MG63 (cell line): Measurements from ENCODE around the gene GSK3B. TPM values are rescaled to one million over a fixed set of nuclear protein-coding genes. Genes with fewer than 3 reads are reported as not detected.

Source experiments
- DNase-seq: peaks from one replicate; pipeline ENCODE4 v3.0.0-alpha.2; 2020
- H3K27me3 ChIP-seq: fragments of 250-450 bp; sonication (Bioruptor Pico); 2 replicates; pipeline ENCODE4 v1.5.1; 2020; ENCODE audit warnings: mild to moderate bottlenecking, moderate library complexity
- H3K36me3 ChIP-seq: fragments of 250-450 bp; sonication (Bioruptor Pico); 2 replicates; pipeline ENCODE4 v1.5.1; 2020; ENCODE audit warnings: mild to moderate bottlenecking, moderate library complexity
- H3K4me3 ChIP-seq: fragments of 250-450 bp; sonication (Bioruptor Pico); 2 replicates; pipeline ENCODE4 v1.5.1; 2020; ENCODE audit warnings: mild to moderate bottlenecking, moderate library complexity
- H3K9me3 ChIP-seq: fragments of 250-450 bp; sonication (Bioruptor Pico); 2 replicates; pipeline ENCODE4 v1.5.1; 2020; ENCODE audit warnings: mild to moderate bottlenecking, moderate library complexity
- total RNA-seq: library from RNA; depleted of rRNA; stranded (reverse); fragments of >200 nt; shearing (Covaris generic); gene quantifications from 2 replicates; pipeline ENCODE4 v1.2.3, GENCODE V29; 2014; ENCODE audit warnings: low replicate concordance

Gene GSK3B
- total RNA-seq, 1 experiment from 2014 or later: 22.2 TPM

DNA sequence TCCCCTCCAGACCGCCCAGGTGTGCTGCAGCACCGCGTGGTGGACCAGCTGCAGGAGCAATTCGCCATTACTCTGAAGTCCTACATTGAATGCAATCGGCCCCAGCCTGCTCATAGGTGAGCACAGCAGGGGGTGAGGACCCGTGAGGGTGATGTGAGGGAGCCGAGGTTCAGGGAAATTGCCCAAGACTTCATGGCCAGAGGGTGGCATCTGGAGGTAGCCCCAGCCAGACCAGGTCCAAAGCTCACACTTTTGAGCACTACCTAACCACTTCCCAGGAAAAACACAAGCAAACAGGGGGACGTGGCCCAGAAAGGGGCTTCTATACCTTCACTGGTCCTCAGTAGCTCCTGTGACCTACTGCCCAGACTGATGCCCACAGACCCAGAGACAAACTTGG is 278.5 kb downstream of the GSK3B start:
- DNase-seq: no peak
- no peaks in the 10 kb centered on the region for H3K27me3 ChIP-seq
- H3K36me3 ChIP-seq: no peaks in the 10 kb centered on the region
- no peak overlapping the region for H3K4me3 ChIP-seq
- no peaks in the 10 kb centered on the region; the same call in 1 of the 2 replicates for H3K9me3 ChIP-seq

DNA sequence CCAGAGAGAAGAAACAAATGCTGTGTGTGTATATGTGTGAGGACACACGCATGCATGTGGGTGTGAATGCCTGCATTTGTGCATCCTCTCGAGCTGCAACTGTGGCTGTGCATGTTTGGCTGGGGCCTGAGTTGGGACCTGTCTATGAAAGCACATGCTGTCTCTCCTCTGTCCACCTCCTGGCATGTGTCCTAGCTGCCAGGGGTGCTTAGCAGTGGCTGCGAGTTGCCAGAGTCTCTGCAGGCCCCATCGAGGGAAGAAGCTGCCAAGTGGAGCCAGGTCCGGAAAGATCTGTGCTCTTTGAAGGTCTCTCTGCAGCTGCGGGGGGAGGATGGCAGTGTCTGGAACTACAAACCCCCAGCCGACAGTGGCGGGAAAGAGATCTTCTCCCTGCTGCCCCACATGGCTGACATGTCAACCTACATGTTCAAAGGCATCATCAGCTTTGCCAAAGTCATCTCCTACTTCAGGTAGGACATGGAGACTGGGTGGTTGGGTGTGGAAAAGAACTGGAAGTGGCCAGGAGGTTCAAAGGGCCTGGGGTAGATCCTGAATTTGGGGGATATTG is 281.7 kb downstream of the GSK3B start:
- Histone ChIP-seq H3K4me3 (no peak overlapping the region), H3K36me3 (no peaks in the 10 kb centered on the region), H3K27me3 (no peaks in the 10 kb centered on the region), H3K9me3 (no peaks in the 10 kb centered on the region)
- no peak for DNase-seq

DNA sequence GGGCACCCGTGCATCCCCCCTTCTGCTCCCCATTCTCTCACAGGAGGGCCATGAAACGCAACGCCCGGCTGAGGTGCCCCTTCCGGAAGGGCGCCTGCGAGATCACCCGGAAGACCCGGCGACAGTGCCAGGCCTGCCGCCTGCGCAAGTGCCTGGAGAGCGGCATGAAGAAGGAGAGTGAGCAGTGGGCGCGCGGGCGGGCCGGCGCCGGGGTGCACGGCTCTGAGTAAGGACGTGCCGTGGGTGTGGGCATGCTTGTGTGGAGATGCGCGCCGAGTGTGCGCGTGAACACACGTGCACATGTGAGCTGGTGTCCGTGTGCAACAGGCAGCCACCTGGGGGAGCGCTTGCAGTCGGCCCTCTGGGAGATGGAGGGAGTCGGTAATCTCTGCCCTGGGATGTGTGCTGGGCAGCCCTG is 284.2 kb downstream of the GSK3B start:
- DNase-seq: peak; percentile 16
- peaks cover 2% of the 10 kb centered on the region for H3K27me3 ChIP-seq
- no peaks in the 10 kb centered on the region for H3K36me3 ChIP-seq
- H3K4me3 ChIP-seq: no peak overlapping the region
- H3K9me3 ChIP-seq: no peaks in the 10 kb centered on the region

DNA sequence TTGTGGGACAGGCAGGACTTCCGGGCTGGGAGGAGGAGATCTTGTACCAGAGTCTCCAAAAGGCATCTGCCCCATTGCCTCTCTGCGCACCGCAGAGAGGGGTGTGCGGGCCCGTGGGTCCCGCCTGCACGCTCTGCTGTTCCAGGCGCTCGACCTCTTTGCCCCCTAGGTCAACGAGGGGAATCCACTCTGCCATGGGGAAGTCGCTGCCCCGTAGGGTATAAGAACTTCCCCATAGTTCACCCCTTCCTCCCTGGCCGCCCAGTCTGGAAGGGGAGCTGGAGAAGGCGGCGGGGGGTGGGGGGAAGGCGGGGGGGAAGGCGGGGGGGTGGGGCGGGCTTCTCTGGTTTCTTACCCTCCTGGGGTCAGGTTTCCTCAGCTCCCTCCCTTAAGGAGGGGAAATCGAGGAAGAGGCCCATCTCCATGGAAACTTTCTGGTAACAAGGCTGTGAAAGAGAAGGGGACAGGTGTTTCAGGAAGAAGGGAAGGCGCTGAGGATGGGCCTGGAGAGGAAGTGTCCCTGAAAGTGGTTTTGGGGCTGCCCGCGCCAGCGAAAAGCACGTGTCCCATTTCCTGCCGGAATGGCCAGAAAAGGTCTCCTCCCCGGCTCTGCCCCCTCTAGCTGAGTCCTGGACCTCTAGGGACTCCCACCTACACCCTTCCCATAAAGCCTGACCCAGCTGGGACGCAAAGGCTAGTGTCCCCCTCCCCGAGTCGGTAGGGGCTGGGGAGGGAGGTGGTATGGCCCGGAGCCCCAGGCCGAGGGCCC is 284.8 kb downstream of the GSK3B start:
- no peak for DNase-seq
- H3K27me3 ChIP-seq: peaks cover 7% of the 10 kb centered on the region

DNA sequence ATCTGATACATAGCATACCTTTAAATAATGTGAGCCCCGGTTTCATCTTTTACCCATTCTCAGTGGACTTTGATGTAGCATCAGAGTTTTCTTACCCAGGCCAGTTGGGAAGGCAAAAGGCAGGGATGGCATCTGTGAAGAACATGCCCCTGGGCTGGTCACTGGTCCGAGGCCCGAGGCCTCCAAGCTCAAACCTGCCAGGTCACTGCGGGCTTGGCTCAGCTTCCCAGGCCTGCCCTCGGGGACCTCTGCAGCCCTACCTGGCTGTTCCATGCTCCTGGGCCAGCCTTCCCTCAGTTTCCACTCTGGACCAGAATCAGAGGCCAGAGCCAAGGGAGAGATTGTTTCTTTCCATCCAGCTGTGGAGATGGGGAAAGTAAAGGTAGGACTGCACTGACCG is 285.4 kb downstream of the GSK3B start:
- no peaks in the 10 kb centered on the region for H3K9me3 ChIP-seq
- DNase-seq: no peak
- no peaks in the 10 kb centered on the region for H3K36me3 ChIP-seq
- no peak overlapping the region for H3K4me3 ChIP-seq
- peaks cover 7% of the 10 kb centered on the region for H3K27me3 ChIP-seq

More for the DNA sequence above, 284.8 kb downstream of the GSK3B start:
- no peaks in the 10 kb centered on the region for H3K36me3 ChIP-seq
- no peak overlapping the region for H3K4me3 ChIP-seq
- no peaks in the 10 kb centered on the region for H3K9me3 ChIP-seq

DNA sequence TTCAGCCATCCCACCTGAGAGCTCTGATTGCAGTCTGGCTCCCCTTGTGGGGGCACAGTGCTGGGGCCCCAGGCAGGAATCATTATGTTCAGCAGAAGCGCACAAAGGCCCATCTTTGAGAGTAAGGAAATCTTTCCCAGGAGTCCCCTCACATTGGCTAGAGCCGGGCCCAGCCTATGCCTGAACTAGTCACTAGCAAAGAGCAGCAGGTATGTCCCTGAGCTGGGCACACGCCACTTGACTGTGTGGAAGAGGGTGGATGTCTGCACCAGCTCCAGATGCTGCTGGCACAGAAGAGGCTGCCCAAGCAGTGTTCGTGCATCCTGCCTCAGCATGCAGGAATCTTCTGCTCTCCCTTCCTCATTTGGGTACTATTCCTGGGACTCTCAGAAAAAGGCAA is 286.0 kb downstream of the GSK3B start:
- Histone ChIP-seq H3K27me3 (peaks cover 7% of the 10 kb centered on the region), H3K4me3 (no peak overlapping the region), H3K9me3 (no peaks in the 10 kb centered on the region), H3K36me3 (no peaks in the 10 kb centered on the region)
- DNase-seq: no peak

DNA sequence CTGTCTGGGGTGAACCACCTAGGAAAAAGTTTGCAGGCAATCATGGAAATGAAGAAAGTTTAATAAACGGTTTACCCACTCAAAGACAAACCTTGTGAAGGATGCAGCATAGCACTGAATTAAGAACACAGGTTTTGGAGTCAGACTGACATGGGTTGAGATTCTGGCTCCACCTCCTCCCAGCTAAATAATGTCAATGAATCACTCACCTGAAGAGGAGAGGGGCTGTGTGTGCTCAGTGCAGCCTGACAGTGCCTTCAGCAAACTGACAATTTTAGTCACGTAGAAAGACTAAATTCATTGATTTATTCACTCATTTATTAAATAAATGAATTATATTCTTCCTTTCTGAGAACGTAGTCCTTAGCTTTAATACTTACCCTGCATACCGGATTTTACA is 293.4 kb downstream of the GSK3B start:
- Histone ChIP-seq H3K9me3 (no peaks in the 10 kb centered on the region), H3K36me3 (no peaks in the 10 kb centered on the region), H3K4me3 (no peak overlapping the region), H3K27me3 (peaks cover 39% of the 10 kb centered on the region)
- no peak for DNase-seq

DNA sequence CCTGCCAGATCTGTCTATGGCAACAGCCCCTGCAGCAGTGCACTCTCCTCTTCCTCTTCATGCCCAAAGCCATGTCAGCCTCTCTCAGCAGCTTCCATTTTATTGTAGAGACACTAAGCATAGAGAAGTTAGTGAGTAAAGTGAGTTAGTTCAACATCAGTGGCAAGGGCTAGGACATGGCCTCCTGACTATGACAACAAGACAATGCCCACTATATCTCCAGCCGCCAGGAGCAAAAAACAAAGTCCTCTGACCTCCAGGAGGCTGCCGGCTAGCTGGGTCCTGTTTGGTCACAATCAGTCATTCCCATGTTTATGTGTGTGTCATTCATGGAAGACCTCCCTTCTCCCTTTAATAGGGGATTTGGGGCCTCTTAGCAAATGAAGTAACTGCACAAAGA is 297.5 kb downstream of the GSK3B start:
- DNase-seq: no peak
- Histone ChIP-seq H3K36me3 (no peaks in the 10 kb centered on the region), H3K9me3 (no peaks in the 10 kb centered on the region), H3K27me3 (peaks cover 31% of the 10 kb centered on the region), H3K4me3 (no peak overlapping the region)

DNA sequence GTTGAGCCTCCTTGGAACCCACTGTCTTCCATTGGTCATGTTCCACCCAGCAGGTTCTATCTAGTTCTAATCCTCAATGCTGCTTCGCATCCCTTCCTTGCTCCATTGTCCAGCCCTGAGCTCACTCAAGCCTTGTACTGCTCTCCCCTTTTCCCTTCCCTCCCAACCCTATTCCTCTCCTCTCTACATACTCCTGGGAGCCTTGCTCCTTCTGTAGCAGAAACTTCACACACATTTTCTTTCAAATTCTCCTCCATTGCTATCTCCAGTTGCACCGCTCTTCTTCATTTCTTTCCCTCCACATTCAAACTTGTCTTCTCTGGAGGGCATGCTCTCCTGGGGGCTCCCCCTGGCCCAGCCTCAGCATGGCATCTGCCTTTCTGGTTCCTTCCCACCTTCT is 297.9 kb downstream of the GSK3B start:
- Histone ChIP-seq H3K27me3 (peaks cover 31% of the 10 kb centered on the region), H3K9me3 (no peaks in the 10 kb centered on the region), H3K36me3 (no peaks in the 10 kb centered on the region), H3K4me3 (no peak overlapping the region)
- DNase-seq: no peak

DNA sequence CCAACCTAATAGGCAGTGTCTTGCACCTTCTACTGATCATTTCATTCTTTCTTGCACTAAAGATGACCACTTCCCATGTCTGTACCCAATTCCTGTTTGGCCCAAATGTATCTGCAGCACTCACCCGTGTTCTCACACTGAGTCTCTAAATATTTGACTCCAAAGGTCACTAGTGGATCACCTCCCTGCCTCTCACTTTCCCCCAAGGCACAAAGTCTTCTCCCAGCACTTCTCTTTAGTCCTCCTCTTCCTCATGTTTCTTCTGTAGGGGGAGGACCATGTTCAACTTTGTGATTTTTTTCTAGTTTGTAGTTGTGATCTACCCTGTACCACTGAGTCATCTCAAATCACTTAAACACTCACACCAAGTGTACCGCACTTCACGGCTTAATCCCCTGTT is 298.4 kb downstream of the GSK3B start:
- H3K4me3 ChIP-seq: no peak overlapping the region
- peaks cover 29% of the 10 kb centered on the region for H3K27me3 ChIP-seq
- DNase-seq: no peak
- no peaks in the 10 kb centered on the region for H3K36me3 ChIP-seq
- H3K9me3 ChIP-seq: no peaks in the 10 kb centered on the region

DNA sequence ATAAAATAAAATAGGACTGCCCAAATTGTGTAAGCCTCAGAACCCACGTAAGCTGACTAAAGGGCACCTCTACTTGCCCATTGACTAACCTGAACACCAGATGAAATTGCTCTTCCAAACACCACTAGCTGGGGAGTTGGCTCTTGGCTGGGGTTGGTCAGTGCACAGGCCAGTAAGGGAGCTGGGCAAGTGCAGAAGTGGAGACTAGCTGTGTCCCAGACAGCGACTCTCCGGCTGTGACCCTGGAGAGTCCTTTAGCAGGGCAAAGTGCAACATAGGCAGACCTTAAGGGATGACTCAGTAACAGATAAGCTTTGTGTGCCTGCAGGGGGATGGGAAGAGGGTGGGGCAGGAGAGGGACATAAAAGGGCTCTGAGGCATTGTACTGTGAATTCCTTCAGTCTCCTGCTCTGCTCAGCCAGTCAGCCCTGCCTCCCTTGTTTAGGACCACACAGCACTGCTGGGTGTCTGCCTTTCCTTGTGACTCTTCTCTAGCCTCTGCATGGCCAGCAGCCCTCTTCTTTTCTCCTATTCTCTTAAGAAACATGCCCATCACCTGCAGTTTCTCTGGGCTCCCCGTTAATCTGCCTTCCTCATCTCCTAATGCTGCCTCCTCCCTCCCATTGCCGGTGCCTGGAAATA is 299.2 kb downstream of the GSK3B start:
- peaks cover 22% of the 10 kb centered on the region for H3K27me3 ChIP-seq
- no peak overlapping the region for H3K4me3 ChIP-seq
- 0 out of 2 replicates have a peak, but pooled peaks cover 2% of the 10 kb centered on the region for H3K9me3 ChIP-seq
- H3K36me3 ChIP-seq: no peaks in the 10 kb centered on the region
- peak; percentile 28 for DNase-seq

DNA sequence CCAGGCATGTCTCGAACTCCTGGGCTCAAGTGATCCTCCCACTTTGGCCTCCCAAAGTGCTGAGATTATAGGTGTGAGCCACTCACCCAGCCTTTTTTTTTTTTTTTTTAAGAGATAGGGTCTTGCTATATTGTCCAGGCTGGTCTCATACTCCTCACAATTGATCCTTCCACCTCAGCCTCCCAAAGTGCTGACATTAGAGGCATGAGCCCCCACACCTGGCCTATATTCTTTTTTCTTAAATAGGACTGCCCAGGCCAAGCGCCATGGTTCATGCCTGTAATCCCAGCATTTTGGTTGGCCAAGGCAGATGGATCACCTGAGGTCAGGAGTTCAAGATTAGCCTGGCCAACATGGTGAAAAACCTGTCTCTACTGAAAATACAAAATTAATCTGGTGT is 299.8 kb downstream of the GSK3B start:
- 0 out of 2 replicates have a peak, but pooled peaks cover 4% of the 10 kb centered on the region for H3K9me3 ChIP-seq
- DNase-seq: no peak
- H3K4me3 ChIP-seq: no peak overlapping the region
- H3K27me3 ChIP-seq: peaks cover 16% of the 10 kb centered on the region
- no peaks in the 10 kb centered on the region for H3K36me3 ChIP-seq

DNA sequence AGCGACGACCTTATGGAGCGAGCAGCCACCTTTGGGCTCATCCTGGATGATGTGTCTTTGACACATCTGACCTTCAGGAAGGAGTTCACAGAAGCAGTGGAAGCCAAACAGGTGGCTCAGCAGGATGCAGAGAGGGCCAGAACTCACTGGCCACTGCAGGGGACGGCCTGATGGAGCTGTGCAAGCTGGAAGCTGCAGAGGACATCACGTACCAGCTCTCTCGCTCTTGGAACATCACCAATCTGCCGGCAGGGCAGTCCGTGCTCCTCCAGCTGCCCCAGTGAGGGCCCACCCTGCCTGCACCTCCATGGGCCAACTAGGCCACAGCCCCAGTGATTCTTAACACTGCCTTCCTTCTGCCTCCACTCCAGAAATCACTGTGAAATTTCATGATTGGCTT is 302.0 kb downstream of the GSK3B start:
- no peak for DNase-seq
- Histone ChIP-seq H3K9me3 (0 out of 2 replicates have a peak, but pooled peaks cover 4% of the 10 kb centered on the region), H3K36me3 (no peaks in the 10 kb centered on the region), H3K27me3 (peaks cover 2% of the 10 kb centered on the region), H3K4me3 (no peak overlapping the region)

DNA sequence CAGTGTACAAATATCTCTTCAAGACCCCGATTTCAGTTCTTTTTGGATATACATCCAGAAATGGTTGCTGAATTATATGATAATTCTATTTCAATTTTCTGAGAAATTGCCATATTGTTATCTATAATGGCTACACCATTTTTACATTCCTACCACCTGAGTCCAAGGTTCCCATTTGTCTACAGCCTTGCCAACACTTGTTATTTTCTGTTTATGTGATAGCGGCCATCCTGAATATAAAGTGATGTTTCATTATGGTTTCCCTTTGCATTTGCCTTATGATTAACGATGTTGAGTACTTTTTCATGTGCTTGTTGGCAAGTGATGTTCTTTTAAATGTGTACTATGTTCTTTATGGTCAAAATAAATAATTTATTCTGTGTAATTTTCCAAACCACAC is 303.9 kb downstream of the GSK3B start:
- H3K36me3 ChIP-seq: no peaks in the 10 kb centered on the region
- H3K27me3 ChIP-seq: no peaks in the 10 kb centered on the region; the same call in 1 of the 2 replicates
- 0 out of 2 replicates have a peak, but pooled peaks cover 4% of the 10 kb centered on the region for H3K9me3 ChIP-seq
- DNase-seq: no peak
- no peak overlapping the region for H3K4me3 ChIP-seq

DNA sequence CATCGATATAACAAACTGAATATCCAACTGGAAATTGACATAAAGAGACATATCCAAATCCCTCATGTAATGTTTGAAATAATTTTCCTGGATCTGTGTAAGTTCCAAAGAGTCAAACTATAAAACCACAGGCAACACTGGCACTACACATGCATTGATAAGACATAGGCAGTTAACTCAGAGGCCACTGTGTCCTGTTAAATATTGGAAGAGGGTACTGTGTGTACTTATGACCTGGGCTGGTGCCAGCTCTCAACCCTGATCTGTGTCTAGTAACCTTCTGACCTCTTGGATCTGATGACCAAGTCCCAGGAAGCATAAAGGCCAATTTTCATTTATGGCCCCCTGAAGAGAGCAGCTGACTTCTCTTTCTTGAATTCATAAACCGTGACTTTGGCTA is 307.8 kb downstream of the GSK3B start:
- H3K4me3 ChIP-seq: no peak overlapping the region
- no peaks in the 10 kb centered on the region; the same call in 1 of the 2 replicates for H3K27me3 ChIP-seq
- H3K9me3 ChIP-seq: 0 out of 2 replicates have a peak, but pooled peaks cover 4% of the 10 kb centered on the region
- DNase-seq: no peak
- H3K36me3 ChIP-seq: no peaks in the 10 kb centered on the region

DNA sequence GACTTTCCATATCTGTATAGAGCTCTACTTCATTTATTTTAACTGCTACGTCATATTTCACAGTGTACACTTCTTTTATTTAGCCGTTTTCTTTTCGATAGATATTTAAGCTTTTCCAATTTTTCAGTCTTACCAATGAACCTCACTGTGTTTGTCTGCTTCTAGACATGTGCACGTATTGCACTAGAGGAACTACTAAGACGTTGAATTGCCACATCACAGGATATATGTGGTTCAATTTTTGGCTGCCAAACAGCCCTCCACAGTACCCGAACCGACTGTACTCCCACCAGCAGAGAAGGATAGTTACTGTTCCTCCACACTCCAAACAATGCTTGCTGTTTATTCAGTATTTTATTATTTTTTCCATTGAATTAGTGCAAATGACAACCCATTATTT is 310.4 kb downstream of the GSK3B start:
- no peak for DNase-seq
- Histone ChIP-seq H3K9me3 (no peaks in the 10 kb centered on the region), H3K36me3 (no peaks in the 10 kb centered on the region), H3K27me3 (no peaks in the 10 kb centered on the region), H3K4me3 (no peak overlapping the region)

DNA sequence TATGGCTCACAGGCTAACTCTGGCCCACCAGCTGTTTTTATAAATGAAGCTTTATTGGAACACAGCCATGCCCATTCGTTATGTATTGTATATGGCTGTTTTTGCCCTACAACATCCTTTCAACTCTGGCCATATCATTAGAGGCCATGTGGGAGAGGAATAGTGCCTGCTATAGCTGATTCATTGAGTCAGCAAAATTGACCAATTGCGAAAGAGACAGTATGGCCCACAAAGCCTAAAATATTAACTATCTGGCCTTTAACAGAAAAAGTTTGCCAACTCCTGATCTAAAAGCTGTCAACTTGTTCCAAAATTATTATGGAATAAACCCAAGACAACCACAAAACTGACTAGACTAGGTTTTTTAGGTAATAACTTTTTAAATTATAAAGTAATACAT is 311.0 kb downstream of the GSK3B start:
- DNase-seq: no peak
- no peaks in the 10 kb centered on the region for H3K9me3 ChIP-seq
- no peak overlapping the region for H3K4me3 ChIP-seq
- H3K27me3 ChIP-seq: no peaks in the 10 kb centered on the region
- no peaks in the 10 kb centered on the region for H3K36me3 ChIP-seq
